GM21737 (cell line): ENCODE results near the gene SASH1.

ENCODE experiments used
- ATAC-seq: cut with Tn5 transposase; IDR thresholded peaks from one replicate; pipeline ENCODE4 v1.9.1; 2021; ENCODE audit warnings: mild to moderate bottlenecking, moderate library complexity; ENCODE audit not compliant: unreplicated experiment

Gene SASH1

GRCh38 chr6:148429423-148429822 is 86.8 kb downstream of the SASH1 start:
- no peak for ATAC-seq

DNA sequence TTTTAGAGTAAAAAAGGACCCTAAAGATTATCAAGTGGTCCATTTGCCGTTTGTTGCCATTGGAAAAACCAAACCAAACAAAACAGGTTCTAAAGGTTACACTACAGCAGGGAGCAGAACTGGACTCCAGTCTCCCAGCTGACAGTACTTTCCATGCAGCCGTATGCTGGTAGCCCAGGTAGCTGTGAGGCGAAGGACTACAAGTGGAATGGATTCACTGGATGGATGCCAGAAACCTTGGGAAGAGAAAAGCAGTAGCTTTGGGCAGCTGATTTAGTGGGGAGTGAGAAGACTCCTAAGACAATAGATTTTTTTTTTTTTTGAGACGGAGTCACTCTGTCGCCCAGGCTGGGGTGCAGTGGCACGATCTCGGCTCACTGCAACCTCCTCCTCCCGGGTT is 88.3 kb downstream of the SASH1 start:
- no peak for ATAC-seq

DNA sequence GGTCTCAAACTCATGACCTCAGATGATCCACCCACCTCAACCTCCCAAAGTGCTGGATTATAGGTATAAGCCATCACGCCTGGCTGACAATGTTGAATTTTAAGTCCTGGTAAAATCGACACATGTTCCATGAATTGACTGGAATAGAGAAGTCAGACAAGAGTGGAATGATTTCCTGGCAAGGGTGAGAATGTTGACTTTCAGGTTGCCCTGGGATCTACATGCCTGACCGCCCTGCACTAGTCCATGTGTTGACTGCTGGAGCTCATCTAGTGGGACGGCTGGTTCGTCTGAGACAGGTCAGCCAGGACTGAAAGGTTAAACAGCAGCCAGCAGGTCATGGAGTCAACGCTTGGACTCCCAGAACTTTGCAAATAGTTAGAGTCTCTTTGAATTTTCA is 88.8 kb downstream of the SASH1 start:
- no peak for ATAC-seq

DNA sequence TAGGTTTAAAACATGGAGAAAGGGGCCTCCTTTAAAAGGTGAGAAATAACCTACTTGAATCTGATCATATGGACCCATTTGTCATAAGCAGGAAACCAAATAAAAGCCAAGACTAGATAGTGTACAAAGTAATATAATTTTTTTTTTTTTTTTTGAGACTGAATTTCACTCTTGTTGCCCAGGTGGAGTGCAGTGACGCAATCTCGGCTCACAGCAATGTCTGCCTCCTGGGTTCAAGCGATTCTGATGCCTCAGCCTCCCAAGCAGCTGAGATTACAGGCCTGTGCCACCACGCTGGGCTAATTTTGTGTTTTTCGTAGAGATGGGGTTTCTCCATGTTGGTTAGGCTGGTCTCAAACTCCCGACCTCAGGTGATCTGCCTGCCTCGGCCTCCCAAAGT is 89.2 kb downstream of the SASH1 start:
- ATAC-seq, result no peak

DNA sequence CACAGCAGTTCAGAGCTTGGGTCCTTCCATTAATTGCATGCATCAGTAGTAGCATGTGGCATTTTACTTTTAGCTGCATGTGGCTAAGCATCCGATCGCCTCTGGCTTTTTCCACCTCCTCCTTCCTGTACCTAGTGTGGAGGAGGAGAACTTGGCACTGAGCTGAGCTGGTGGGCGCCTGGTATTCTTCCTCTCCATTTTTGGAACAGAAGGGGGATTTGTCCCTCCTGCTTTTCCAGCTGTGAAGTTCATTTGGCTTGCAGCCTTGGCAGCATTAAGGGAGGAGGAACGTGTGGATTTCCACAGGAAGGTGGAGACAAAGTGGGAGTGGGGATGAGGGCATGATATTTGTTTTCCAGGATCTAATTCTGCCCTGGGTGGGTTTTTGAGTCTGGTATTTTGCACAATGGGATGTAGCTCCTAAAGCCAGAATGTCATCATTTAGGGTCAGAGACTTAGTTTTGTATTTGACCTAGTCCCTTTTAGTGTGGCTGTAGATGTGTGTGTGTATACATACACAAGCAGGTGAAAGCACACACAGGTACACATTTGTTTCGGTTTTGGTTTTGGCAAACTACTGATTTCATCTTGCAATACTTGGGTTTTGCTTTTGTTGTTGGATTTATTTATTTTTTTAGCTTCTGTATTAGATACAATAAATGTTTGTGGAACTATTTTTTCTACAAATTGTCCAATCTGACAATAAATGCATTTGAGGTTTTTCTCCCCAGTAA is 90.0 kb downstream of the SASH1 start:
- ATAC-seq, result no peak

DNA sequence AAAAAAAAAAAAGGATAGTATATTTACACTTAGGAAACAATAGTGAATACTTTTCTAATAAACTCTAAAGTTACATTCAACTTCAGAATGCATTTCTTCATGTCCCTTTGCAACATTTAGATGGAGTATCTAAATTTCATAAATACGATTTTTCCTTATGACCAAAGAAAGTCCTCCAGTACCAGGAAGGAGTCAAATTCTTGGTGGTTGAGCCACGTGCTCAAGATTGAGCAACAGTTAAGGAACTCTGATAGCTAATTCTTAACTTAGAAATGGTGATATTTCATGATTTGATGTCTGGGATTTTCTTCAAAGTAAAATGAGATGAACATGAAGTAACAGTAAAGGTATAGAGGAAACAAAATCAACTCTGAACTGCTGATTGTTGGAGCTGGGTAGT is 92.7 kb downstream of the SASH1 start:
- no peak for ATAC-seq

DNA sequence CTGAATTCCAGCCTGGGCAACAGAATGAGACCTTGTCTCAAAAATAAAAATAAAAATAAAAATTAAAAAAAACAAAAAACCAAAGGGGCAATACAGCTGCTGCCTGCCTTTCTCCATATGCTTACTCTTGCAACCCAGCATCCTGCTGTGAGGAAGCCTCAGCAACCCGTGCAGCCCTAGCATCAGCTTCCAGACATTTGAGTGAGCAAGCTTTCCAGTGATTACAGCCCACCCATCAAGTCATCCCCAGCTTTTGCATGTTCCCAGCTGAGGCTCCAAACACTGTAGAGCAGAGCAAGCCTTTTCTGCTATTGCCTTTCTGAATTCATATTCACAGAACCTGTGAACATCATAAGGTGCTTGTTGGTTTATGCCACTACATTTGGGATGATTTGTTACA is 93.8 kb downstream of the SASH1 start:
- no peak for ATAC-seq

DNA sequence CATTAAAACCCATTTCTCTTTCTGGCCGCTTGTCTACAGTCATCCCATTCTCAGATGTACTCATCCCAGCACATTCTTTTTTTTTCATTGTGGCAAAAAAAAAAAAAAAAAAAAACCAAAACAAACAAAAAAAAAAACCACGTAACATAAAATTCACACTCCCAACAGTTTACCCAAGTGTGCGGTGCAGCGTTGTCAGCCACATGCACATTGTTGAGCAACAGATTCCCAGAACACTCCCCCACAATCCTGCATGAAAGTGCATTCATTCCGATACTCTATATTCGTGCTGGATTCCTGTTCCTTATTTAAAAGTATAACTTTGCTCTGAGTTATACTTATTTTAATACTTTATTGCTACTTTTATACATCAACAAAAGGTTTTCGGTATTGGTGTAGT is 96.0 kb downstream of the SASH1 start:
- ATAC-seq, result no peak

DNA sequence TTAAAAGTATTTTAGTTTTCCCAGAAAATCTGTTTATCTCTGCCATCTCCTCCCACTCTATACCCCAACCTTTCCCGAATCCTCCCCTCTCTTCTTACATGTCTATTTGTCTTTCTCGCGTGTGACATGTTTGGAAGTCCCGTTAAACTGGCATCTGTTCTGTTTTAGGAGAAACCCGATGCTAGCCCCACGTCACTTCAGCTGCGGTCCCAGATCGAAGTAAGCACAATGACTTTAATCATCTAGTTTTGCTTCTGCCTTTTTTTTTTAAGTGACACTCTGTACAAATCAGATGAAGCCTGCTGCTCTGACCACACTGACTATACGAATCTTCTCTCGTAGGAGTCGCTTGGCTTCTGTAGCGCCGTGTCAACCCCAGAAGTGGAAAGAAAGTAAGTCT is 97.4 kb downstream of the SASH1 start:
- ATAC-seq, result no peak

GRCh38 chr6:148440877-148441453 is 98.3 kb downstream of the SASH1 start:
- ATAC-seq, result no peak

DNA sequence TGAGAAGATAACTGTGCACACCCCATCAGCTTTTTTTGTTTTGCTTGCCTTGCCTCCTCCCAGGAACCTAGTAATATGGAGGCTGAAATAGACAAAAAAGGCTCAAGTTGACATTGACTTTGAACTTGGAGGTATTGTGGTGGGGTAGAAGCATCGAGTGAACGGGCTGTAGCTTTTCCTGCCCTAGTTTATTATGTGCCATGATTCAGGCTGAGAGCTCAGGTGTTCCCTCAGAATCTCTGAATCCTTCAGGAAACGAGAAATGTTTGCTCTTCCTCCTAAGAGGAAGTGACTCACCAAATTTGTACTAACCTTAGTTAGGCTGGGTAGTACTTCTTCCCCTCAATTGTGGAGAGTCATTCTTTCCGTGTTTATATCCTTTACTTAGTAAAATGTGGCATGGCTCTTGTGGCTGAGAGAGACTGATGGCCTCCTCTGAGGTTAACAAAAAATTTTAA is 98.8 kb downstream of the SASH1 start:
- ATAC-seq, result no peak

DNA sequence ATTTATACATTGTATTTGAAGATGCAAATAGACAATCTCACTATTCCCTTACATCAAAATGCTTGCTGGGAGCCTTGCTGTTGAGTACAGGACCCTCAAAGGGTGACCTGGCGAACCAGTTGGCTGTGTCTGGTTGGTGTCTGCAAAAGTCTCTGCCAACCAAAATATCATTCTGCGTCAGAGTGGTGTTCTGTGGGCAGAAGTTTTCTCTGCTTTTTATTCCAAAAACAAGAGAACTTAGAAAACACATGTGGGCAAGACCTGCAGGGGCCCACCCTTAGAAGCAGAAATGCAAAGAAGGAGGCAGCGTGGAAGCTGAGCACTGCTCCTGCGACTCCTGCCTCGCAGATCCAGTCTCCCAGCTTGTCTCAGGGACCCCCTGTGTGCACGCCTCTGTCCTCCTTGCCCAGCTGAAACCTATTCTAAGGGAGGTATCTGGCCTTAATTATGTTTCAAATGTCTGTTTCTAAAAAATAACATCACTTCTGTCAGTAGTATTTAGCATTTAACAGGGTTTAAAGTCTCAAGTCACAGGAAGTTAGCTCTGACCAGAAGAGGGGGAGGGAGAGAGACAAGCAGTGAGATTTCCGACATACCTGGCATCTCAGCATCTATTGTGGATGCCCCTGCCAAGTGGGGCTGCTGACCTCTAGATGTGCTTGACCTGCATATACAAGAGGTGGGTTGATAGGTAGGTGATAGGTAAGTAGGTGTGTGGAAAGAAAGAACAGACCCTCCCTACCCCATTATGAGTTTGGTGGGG is 101.3 kb downstream of the SASH1 start:
- ATAC-seq, result no peak

GRCh38 chr6:148445116-148445515 is 102.5 kb downstream of the SASH1 start:
- no peak for ATAC-seq

DNA sequence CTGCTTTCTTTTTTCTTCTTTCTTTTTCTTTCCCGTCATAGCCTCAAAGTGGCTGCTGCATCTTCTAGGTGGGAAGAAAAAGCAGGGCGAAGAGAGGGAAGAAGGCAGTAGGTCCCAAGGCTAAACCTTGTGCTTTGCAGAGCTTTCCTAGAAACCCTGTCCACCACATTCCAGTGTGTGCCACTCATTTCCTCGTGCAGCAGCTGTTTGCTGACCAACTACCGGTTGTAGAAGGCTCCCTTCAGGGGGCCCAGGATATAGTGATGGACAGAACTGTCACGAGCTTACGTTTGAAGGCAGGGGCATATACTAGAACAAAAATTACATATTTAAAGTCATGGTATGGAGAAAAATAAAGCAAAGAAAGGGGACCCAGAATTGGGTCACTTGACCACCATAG is 103.0 kb downstream of the SASH1 start:
- no peak for ATAC-seq

- no peak for ATAC-seq
These were observed 104.0 kb downstream of the SASH1 start for GRCh38 chr6:148446681-148447080.

GRCh38 chr6:148447521-148448230 is 105.0 kb downstream of the SASH1 start:
- ATAC-seq, result no peak

DNA sequence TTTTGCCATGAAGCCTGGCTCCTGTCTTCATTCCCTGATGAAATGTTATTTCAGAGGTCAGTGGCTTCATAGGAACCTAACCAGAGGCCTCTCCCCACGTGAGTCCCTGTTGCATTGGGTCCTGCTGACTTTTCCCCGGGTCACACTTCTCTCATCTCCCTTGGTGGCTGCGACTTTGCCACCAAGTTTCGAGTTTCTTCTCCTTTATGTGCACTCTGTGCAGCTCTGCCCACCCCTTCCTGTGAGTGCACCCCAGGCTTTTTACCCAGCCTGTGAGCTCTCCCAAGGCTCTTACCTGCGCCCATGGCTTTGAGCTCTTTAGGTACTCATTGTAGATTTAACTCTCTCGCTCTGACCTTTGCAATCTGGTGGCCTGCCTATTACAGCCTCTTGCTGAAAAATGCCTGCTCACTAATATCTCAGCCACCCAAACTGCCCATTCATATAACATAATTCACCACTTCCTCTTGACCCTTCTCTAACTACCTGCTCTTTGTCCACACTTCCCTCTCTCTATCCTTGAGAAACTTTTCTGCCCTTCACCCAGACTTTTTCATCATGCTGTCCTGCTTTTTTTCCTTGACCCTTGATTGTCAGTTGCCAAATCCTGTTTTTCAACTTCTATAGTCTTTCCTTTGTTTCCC is 105.9 kb downstream of the SASH1 start:
- ATAC-seq, result no peak

DNA sequence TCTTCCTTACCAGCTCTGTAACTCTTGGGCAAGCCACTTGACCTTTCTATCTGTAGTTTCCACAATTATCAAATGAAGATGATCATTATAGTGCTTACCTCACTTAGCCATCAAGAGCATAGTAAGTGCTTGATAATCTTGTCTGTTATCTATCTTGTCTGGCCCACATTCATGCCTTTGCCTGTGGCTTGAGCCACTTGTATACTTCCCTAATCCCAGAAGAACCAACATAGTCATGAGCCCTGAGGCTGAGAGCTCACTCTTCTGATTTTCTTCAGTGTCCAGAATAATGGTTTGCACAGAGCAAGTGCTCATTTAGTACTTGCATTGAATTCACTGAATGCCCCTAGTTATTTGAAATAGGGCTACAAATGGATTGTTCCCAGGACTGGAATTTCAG is 108.2 kb downstream of the SASH1 start:
- no peak for ATAC-seq

- ATAC-seq, result peak; percentile 85
These were observed 109.1 kb downstream of the SASH1 start for GRCh38 chr6:148451690-148452089.

- ATAC-seq, result no peak
These were observed 110.2 kb downstream of the SASH1 start for GRCh38 chr6:148452876-148453275.

- ATAC-seq, result no peak
These were observed 111.3 kb downstream of the SASH1 start for GRCh38 chr6:148453906-148454305.
